Stromal cell of bone marrow (primary cell): ENCODE data around the gene PCDHB14.
"Not testable (repeated sequence)": the region's sequence is repeated elsewhere in the genome, so short reads cannot be mapped to it uniquely, and the experiment has no call there.

ENCODE experiments used
- DNase-seq: peaks from one replicate; pipeline ENCODE4 v3.0.0-alpha.2; 2012; ENCODE audit warnings: low read depth

PCDHB14 gene

GRCh38 chr5:141210281-141210680 lies 12.9 kb upstream of the PCDHB14 start:
- not testable (repeated sequence) for DNase-seq

DNA sequence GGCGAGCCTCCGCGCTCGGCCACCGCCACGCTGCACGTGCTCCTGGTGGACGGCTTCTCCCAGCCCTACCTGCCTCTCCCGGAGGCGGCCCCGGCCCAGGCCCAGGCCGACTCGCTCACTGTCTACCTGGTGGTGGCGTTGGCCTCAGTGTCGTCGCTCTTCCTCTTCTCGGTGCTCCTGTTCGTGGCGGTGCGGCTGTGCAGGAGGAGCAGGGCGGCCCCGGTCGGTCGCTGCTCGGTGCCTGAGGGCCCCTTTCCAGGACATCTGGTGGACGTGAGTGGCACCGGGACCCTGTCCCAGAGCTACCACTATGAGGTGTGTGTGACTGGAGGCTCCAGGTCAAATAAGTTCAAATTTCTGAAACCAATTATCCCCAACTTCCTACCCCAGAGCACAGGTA lies 12.3 kb upstream of the PCDHB14 start:
- not testable (repeated sequence) for DNase-seq

DNA sequence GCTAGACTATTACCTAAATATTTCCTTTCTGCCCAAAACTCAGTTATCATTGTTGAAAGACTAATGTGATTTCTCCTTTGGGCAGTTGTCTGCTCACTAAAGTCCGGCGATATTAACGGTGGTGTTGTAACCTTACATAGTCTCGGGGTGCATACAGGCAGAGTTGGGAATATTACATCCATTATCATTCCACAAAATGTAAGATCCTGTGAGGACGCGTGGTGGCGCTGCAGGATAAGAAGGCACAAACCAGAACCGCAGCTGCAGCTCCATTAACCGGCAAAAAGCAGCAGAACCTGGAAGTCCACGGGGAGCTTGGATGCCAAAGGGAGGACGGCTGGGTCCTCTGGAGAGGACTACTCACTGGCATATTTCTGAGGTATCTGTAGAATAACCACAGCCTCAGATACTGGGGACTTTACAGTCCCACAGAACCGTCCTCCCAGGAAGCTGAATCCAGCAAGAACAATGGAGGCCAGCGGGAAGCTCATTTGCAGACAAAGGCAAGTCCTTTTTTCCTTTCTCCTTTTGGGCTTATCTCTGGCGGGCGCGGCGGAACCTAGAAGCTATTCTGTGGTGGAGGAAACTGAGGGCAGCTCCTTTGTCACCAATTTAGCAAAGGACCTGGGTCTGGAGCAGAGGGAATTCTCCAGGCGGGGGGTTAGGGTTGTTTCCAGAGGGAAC lies 9.3 kb upstream of the PCDHB14 start, which contains the start of gene PCDHB13:
Gene PCDHB13, plus strand, starts transcription at position 264 of the 684 bp plus-strand sequence. Its CDS starts 205 bp downstream, at position 469.
- DNase-seq, result not testable (repeated sequence)

GRCh38 chr5:141214583-141214982 lies 8.6 kb upstream of the PCDHB14 start:
- not testable (repeated sequence) for DNase-seq

- DNase-seq, result not testable (repeated sequence)
Measured at GRCh38 chr5:141215504-141215903, 7.6 kb upstream of the PCDHB14 start.

DNA sequence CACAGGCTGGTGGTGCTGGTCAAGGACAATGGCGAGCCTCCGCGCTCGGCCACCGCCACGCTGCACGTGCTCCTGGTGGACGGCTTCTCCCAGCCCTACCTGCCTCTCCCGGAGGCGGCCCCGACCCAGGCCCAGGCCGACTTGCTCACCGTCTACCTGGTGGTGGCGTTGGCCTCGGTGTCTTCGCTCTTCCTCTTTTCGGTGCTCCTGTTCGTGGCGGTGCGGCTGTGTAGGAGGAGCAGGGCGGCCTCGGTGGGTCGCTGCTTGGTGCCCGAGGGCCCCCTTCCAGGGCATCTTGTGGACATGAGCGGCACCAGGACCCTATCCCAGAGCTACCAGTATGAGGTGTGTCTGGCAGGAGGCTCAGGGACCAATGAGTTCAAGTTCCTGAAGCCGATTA lies 7.1 kb upstream of the PCDHB14 start:
- DNase-seq, result not testable (repeated sequence)

DNA sequence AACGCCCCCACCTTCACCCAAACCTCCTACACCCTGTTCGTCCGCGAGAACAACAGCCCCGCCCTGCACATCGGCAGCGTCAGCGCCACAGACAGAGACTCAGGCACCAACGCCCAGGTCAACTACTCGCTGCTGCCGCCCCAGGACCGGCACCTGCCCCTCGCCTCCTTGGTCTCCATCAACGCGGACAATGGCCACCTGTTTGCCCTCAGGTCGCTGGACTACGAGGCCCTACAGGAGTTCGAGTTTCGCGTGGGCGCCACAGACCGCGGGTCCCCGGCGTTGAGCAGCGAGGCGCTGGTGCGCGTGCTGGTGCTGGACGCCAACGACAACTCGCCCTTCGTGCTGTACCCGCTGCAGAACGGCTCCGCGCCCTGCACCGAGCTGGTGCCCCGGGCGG lies 1.7 kb downstream of the PCDHB14 start:
- DNase-seq, result not testable (repeated sequence)

DNA sequence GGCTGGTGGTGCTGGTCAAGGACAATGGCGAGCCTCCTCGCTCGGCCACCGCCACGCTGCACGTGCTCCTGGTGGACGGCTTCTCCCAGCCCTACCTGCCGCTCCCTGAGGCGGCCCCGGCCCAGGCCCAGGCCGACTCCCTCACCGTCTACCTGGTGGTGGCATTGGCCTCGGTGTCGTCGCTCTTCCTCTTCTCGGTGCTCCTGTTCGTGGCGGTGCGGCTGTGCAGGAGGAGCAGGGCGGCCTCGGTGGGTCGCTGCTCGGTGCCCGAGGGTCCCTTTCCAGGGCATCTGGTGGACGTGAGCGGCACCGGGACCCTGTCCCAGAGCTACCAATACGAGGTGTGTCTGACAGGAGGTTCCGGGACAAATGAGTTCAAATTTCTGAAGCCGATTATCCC lies 2.3 kb downstream of the PCDHB14 start:
- not testable (repeated sequence) for DNase-seq

- DNase-seq, result no peak
Measured at GRCh38 chr5:141234109-141234667, 11.0 kb downstream of the PCDHB14 start.

- DNase-seq, result not testable (repeated sequence)
Measured at GRCh38 chr5:141235922-141236321, 12.8 kb downstream of the PCDHB14 start.

DNA sequence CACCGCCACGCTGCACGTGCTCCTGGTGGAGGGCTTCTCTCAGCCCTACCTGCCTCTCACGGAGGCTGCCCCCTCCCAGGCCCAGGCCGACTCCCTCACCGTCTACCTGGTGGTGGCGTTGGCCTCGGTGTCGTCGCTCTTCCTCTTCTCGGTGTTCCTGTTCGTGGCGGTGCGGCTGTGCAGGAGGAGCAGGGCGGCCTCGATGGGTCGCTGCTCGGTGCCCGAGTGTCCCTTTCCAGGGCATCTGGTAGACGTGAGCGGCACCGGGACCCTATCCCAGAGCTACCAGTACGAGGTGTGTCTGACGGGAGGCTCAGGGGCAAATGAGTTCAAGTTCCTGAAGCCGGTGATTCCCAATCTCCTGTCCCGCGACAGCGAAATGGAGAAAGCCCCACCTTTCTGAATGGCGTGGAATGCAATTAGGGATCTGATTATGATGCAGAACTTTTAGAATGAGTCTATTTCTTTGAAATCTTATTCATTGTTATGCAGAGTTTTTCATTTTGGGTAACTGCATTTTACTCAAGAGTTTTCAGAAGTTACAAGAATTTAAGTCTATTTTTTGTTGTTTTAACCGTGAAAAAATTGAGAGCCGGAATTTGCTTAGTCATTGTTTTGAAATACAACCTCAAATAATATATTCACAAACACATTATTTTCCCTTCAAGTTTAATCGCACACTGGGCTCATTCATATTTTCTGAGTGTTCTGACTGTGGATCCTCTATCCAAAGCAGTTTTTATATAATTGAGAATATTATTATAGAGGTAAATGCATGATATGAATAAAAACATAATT lies 13.6 kb downstream of the PCDHB14 start:
- no peak for DNase-seq

DNA sequence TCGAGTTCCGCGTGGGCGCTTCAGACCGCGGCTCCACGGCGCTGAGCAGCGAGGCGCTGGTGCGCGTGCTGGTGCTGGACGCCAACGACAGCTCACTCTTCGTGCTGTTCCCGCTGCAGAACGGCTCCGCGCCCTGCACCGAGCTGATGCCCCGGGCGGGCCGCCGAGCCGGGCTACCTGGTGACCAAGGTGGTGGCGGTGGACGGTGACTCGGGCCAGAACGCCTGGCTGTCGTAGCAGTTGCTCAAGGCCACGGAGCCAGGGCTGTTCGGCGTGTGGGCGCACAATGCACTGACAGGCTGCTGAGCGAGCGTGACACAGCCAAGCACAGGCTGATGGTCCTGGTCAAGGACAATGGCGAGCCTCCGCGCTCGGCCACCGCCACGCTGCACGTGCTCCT lies 18.4 kb downstream of the PCDHB14 start:
- no peak for DNase-seq

DNA sequence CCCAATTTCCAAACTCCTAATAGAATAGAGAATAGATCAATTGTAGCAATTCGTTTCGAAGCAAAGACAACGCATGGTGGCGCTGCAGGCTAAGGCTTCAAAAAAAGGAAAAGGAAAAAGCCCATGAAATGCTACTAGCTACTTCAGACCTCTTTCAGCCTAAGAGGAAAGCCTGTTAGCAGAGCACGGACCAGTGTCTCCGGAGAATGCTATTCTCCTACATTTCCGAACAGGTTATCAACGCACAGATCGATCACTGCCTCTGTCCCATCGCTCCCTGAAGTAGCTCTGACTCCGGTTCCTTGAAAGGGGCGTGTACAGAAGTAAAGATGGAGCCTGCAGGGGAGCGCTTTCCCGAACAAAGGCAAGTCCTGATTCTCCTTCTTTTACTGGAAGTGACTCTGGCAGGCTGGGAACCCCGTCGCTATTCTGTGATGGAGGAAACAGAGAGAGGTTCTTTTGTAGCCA lies 22.1 kb downstream of the PCDHB14 start, which contains the start of gene PCDHB15:
Gene PCDHB15, plus strand, starts transcription at position 146 of the 468 bp plus-strand sequence. Its CDS starts 184 bp downstream, at position 330.
- no peak for DNase-seq

DNA sequence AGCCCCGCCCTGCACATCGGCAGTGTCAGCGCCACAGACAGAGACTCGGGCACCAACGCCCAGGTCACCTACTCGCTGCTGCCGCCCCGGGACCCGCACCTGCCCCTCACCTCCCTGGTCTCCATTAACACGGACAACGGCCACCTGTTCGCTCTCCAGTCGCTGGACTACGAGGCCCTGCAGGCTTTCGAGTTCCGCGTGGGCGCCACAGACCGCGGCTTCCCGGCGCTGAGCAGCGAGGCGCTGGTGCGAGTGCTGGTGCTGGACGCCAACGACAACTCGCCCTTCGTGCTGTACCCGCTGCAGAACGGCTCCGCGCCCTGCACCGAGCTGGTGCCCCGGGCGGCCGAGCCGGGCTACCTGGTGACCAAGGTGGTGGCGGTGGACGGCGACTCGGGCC lies 23.8 kb downstream of the PCDHB14 start:
- not testable (repeated sequence) for DNase-seq

DNA sequence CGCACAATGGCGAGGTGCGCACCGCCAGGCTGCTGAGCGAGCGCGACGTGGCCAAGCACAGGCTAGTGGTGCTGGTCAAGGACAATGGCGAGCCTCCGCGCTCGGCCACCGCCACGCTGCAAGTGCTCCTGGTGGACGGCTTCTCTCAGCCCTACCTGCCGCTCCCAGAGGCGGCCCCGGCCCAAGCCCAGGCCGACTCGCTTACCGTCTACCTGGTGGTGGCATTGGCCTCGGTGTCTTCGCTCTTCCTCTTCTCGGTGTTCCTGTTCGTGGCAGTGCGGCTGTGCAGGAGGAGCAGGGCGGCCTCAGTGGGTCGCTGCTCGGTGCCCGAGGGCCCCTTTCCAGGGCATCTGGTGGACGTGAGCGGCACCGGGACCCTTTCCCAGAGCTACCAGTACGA lies 24.3 kb downstream of the PCDHB14 start:
- DNase-seq, result not testable (repeated sequence)

- DNase-seq, result no peak
Measured at GRCh38 chr5:141250576-141250975, 27.4 kb downstream of the PCDHB14 start.

- DNase-seq, result no peak
Measured at GRCh38 chr5:141258464-141258863, 35.3 kb downstream of the PCDHB14 start.

DNA sequence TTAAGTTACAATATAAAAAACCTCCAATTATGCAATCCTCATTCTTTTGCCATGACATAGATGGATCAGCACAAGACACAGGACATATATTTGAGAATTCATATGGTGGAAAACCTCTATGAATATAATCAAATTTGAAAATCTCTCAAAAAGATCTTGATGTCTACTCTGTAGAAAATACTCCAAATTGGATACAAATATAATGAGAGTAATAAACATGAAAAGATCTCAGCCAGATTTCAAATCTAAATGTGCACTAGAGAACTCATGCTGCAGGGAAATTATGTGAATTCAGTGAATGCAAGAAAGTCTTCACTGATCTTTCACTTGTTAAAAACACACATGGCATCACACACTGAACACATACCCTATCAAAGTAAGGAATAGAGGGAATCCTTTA lies 35.8 kb downstream of the PCDHB14 start:
- no peak for DNase-seq

DNA sequence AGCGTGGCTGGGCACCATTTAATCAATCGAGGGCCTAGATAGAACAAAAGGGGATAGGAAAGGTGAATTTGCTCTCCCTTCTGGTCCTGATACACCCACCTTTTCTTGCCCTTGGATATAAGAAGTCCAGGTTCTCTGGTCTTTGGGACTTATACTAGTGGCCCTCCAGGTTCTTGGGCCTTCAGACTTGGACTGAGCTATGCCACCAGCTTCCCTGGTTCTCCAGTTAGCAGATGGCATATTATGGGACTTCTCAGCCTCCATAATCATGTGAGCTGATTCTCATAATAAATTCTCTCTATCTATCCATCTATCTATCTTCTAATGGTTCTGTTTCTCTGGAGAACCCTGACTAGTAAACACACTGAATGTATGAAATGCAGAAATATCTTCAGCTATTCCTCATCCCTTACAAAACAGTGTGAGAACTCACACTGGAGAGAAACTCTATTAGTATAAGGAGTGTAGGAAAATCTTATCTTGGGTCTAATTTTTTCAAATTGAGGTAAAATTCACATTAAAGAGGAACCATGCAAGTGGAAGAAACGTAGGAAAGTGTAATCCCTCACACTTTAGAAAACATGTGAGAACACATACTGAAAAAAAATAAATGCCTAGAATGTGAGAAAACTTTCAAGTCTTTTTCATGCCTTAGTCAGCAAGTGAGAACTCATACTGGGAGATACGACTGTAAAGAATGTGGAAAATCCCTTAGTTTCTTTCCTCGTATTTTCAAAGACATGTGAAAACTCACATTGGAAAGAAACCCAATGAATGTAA lies 37.5 kb downstream of the PCDHB14 start:
- no peak for DNase-seq

- DNase-seq, result no peak
Measured at GRCh38 chr5:141261238-141261546, 38.0 kb downstream of the PCDHB14 start.

DNA sequence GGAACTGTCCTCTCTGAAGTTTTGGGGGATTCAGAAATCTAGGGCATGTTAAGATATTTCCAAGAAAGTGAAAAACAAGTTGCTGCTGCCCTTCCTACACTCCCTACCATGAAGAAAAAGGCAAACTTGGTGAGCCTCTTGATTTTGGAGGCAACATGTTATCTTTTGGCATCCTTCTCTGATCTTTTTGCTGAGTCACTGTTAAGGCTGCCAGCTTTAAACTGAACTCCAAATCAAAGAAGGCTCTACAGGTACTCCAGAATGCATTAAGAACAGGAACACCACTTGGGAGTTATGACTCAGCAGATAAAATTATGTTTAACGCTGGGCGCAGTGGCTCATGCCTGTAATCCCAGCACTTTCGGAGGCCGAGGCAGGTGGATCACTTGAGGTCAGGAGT lies 46.1 kb downstream of the PCDHB14 start:
- no peak for DNase-seq

- no peak for DNase-seq
Measured at GRCh38 chr5:141272906-141273305, 49.8 kb downstream of the PCDHB14 start.
